Measurements from ENCODE around the gene RPH3AL.

DNA sequence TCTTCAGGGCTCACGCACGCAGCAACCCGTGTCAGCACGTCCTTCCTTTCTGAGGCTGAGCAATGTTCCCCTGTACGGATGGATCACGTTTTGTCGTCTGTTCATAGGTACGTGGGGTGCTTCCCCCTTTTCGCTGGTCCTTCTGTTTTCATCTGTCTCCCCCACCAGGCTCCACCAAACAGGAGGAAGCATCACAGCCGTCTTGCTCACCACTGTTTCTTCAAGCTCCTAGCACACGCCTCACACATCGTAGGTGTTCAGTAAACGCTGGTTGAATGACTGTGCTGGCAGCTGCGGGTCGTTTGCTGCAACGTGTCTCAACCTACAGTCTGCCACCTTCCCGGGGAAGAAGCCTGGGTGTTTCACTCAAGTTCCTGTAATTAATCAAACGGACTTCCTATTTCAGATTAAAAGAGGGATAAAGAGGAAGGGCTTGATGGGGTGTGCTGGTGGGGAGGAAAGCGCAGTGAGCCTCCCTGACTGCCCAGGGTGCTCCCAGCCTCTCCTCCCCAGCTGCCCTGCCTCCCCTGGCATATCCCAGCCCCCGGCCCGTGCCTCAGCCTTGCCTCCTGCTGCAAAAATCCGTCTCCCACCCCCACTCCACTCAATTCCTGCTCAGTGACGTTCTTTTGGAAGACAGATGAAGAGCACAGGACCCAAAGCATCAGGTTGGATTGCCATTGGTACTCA lies 94.4 kb downstream of the RPH3AL start:
- TF ChIP-seq, protein P1, sequence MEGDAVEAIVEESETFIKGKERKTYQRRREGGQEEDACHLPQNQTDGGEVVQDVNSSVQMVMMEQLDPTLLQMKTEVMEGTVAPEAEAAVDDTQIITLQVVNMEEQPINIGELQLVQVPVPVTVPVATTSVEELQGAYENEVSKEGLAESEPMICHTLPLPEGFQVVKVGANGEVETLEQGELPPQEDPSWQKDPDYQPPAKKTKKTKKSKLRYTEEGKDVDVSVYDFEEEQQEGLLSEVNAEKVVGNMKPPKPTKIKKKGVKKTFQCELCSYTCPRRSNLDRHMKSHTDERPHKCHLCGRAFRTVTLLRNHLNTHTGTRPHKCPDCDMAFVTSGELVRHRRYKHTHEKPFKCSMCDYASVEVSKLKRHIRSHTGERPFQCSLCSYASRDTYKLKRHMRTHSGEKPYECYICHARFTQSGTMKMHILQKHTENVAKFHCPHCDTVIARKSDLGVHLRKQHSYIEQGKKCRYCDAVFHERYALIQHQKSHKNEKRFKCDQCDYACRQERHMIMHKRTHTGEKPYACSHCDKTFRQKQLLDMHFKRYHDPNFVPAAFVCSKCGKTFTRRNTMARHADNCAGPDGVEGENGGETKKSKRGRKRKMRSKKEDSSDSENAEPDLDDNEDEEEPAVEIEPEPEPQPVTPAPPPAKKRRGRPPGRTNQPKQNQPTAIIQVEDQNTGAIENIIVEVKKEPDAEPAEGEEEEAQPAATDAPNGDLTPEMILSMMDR (IDR thresholded peaks at IDR 0.05), result no peak
- no peak for TF ChIP-seq POLR2A (IDR thresholded peaks at IDR 0.05)
